Measurements from ENCODE around the gene SLC27A2.
A peak's percentile ranks its signal among the peaks of the same experiment; 100 is the strongest.

SLC27A2 gene

DNA sequence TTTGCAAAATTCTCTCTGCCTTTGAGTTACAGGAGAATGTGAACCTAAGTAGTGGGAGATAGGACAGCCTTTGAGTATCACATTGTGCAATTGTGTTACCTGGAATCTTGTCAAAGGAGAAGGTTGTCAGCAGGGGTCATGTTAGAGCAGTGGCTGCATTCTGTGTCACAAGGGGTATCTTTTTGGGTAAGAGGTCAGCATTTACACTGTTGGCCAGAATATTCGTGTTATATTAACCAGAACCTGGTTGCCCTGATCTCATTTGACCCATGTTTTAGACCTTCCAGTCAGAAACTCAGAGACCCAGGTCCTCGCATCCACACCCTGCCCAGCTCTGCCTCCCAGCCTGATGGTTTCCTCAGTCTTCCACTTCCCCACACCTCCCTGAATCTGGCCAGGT is 56.3 kb downstream of the SLC27A2 start:
- DNase-seq (ENCODE audit: low read depth in 2 of 2), result no peak

DNA sequence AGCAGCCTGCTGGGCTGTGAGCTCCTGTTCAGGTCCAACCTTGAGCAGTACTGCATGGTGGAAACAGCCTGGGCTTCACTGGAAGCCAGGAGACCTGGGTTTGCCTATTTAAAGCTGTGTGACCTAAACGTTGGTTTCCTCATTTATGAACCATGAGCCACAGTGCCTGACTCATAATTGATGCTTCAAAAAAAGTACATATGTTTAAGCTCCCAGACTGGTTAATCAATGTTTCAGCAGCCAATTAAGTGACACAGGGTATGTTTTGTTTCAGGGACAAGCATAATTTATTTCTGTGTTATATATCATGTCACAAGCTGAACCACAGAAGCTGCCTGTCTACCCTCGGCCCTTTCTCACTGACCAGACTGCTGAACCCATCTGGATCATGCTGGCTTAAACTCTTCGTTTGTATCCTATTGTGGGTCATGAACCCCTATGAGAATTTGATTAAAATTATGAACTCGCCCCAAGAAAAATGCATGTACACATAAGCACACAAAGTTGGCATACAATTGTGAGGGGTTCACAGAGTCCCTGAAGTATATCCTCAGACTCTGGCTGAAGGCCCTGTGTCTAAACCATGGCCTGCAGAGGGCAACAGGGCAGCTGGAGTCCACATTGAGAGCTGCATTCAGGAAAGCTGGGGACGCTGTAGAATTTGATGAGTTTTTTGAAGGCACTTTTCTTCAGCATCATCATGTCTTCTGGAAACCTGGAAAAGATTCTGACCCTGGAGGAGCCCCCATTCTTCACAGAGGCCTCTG is 59.9 kb downstream of the SLC27A2 start:
- DNase-seq (ENCODE audit: low read depth in 2 of 2), result no peak

DNA sequence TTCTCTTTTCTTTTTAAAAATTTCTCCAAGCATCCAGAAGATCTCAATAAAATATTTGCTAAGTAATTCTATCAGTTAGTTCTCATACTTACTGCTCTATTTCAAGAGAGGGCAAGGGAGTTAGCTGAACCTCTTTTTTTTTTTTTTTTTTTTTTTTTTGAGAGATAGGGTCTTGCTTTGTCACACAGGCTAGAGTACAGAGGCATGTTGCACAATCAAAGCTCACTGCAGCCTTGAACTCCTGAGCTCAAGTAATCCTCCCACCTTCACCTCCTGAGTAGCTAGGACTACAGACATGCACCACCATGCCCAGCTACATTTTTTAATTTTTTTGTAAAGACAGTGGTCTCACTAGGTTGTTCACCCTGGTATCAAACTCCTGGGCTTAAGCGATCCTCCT is 62.2 kb downstream of the SLC27A2 start:
- no peak for DNase-seq (ENCODE audit: low read depth in 2 of 2)

DNA sequence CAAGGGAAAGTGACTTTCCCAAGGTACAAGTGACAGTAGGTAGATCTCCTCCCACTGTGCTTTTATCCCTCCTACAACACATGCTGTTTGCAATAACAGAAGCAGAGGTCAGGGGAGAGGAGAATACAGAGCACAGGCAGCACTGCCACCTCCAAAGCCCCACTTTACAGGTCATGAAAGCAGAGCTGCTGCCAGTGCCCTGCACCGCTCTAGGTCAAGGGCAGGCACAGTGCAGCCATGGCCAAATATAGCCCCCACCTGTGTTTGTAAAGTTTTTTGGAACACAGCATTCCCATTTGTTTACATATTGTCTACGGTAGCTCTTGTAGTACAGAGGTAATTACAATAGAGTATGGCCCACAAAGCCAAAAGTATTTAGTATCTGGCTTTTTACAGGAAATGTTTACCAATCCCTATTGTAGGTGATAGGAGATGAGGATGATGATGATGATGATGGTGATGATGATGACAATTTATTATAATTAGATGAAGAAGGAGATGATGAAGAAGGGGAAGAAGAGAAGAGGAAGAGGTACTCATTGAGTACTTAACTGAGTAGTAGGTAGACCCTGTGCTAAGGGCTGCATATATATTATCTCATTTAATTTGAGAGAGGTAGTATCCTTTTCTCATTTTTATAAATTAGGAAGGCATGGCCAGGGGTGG is 63.1 kb downstream of the SLC27A2 start:
- no peak for DNase-seq (ENCODE audit: low read depth in 2 of 2)

DNA sequence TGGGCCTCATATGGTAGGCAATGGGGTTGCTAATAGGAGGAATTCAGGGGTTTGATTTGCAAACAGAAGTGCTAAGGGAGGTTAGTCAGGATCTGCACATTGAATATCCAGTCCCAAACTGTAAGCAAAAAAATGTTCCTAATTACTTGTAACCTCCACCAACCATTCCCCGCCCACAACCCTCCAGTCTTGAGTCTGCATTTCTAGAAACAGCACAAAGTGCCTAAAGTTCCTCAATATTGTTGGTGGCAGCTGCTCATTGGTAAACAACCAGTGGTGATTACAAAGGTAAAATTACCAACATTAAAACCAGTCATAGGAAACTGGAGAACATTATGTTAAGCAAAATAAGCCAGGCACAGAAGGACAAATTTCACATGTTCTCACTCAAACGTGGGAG is 64.6 kb downstream of the SLC27A2 start:
- DNase-seq (ENCODE audit: low read depth in 2 of 2), result no peak

DNA sequence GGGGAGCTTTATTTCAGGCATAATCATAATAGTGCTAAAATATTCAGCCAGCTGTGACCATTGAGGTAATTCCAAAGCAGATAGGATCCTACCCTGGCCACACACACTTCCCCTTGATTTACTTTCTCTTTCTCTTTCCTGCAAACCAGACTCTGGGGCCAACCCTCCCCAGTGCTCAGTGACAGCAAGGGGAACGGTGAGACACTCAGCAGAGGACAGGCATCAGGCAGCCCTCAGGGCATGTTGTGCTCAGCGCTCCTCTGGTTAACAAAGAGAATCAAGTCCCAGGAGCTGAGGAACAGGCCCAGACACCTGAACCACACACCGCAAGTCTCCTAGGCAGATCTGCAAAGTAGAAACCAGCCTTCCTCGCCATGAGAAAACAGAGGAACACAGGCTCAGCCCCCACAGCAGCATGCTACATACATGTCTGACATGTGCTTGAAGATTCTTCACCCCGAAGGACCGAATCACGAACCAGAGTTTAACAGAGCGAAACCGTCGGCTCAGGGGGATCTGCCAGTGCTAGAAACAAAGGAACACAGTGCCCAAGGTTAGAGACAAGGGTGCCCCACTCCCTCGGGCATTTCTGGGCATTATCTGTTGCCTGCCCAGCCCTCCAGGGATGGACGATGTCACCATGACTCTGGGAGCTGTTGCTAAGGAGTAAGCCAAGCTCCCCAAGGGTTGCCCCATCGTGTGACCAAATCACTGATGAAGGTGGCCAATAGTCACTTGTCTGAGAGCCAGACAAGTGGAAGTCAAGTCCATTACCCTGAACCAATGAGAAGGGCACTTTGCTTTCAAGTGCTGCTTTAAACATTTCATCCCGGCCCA is 66.0 kb downstream of the SLC27A2 start:
- DNase-seq (ENCODE audit: low read depth in 2 of 2), result no peak

DNA sequence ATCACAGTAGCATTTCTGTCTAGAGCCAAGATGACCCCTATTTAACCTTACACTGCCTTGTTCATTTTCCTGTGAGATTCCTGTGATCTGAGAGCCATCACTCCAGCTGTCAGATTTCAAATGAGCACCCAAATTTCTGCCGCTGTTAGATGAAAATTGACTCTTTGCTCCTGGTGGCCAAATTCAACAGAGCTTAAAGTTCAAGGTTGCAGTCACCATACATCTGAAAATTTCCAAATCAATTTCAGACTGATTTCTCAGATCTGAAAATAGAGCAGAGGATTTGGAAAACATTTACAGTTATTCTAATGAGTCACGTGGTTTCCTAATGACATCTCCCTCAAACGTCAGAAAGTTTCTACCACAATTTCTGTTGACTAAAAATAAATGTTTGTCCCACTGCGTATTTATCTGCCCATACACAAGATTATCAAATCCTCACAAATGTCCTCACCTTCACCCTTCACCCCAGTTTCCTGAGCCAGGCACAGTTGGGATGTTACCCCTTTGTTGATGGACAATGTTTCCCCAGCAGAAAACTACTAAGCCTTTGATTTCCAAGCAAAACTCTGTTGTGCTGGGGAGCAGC is 67.1 kb downstream of the SLC27A2 start:
- no peak for DNase-seq (ENCODE audit: low read depth in 2 of 2)

DNA sequence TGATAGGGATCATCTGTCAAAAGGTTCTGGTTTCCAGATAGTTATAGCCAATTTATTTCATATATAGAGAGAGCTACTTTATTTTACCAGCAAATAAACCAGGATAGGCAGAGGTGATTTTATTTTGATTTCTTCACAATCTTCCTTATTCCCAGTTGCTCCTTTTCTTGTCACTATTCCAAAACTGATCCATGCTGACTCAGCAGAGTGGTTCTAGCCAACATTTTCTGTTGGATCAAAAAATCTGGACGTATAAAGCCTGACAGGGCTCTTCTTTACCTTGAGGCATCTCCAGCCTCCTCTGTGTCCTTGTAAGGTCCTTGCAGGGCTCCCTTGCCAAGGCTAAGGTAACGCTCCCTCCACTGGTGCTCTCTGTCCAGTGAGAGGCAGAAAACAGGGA is 67.7 kb downstream of the SLC27A2 start:
- no peak for DNase-seq (ENCODE audit: low read depth in 2 of 2)

DNA sequence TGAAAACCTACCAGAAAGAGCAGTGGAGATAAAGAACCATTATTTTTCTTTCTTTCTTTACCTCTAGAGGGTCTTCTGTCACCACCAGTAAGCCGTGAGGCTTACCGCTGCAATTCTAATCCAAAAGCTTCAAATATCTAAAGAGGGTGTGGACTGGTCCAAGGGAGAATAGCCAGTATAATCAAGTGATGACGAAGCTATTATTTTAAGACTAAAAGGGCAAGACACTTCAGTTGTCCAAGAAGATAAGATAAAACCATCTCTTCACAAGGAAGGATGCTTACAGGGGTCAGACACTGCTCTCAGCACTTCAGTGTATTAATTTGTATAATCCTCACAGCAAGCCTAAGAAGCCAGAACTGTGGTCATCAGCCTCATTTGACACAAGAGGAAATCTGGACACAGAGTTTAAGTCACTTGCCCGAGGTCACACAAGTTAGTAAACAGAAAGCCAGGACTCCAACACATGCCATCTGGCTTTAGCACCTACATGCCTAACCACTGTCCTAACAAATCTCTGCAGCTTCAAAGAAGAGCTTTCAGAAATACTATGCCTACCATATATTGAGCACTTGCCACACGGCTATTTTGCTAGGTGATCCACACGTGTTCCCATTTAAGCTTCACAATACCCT is 68.9 kb downstream of the SLC27A2 start:
- no peak for DNase-seq (ENCODE audit: low read depth in 2 of 2)

DNA sequence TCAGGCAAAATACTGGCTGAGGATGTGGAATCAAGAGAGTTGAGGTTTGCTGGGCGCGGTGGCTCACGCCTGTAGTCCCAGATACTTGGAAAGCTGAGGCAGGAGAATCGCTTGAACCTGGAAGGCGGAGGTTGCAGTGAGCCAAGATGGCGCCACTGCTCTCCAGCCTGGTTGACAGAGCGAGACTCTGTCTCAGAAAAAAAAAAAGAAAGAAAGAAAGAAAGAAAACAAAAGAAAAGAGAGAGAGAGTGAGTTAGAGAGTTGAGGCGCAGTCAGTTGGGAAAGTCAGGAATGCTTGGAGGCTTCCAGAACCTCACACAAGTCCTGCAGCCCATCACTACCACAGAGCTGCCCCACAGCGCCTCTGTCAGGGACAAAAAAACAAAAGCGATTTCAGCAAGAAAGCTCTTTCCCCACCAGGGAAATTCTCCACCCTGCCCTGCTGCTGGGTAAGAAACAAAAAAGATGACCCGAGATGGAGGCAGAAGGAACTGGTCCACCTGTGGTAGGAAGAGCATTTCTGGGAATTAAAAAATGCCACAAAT is 69.7 kb downstream of the SLC27A2 start:
- no peak for DNase-seq (ENCODE audit: low read depth in 2 of 2)

DNA sequence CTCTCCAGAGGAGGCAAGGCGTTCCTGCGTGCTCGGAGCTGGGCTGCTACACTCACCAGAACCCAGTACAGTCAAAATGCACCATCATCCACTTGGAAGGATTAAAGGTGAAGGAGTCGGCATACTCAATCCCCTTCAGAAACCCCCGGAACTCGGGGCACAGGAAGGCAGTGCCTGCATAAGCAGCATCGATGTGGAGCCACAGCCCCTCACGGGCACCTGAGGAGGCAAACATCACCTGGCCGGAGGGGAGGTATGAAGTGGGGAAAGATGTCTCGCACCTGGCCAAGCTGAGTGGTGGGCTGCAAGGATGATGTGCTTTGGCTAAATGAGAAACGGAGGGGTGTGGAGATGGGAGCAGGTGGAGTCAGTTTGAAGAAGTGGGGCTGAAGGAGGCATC is 70.6 kb downstream of the SLC27A2 start:
- no peak for DNase-seq (ENCODE audit: low read depth in 2 of 2)

DNA sequence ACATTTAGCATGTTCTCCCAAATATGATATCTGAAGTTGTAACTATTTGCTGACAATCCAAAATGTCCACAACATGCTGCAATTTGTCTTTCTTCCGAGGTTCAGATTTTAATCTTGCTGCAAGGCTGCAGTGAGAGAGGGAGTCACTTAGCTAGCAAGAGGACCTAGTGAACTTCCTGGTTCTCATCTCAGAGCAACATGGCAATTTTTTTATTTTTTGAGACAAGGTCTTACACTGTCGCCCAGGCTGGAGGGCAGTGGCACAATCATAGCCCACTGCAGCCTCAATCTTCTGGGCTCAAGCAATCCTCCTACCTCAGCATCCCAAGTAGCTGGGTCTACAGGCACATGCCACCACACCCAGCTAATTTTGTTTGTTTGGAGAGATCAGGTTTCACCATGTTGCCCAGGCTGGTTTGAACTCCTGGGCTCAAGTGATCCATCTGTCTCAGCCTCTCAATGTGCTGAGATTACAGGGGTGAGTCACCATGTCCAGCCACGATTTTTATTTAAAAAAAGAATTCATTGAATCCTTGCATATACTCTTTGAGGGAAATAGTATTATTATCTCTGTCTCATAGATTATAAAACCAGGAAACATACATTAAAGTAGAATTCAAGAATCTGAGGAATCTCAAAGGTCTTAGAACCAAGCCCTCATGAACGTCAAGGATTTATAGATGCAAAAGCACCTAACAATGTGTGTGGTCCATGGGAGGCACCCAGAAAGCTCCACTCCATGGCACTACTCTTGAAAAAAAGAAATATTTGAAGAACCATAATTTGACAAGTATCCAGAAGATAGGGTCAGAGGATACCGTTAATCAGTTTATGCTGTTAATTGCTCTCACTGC is 74.4 kb downstream of the SLC27A2 start:
- DNase-seq (ENCODE audit: low read depth in 2 of 2), result no peak

DNA sequence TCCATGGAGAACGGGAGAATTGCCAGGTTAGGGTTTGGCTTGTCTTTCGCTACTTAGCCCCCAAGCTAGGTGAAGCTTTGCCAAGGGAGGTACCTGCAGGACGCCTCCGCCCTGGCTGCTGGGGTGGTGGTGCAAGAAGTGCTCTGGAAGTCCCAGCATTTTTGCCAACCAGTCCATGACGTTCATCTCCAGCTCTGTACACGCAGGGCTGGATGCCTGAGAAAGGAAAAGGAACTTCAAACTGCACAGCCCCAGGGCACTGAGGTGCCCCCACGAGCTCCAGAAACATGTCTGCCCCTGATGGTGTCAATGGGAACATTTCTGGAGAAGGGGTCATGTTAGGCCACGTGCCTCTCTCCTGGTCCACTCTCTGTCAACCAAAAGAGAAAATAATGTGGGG is 75.3 kb downstream of the SLC27A2 start:
- DNase-seq (ENCODE audit: low read depth in 2 of 2), result no peak

DNA sequence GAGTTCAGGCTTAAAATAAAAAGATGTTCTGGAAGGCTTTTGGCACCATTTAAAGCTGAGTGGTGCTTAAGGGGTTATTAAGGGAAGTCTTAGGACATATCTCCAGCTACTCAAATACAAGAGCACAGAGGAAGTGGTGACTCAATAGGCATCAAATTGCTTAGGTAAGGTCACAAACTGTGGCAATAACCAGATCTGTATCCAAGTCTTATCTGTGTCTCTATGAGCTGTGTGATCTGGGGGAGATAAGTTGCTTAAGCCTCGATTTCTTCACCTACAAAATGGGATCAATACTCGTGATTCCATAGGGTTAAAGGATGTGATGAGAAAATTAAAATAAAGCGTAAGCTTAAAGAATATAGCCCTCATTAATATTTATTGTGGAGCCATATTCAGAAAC is 75.9 kb downstream of the SLC27A2 start:
- DNase-seq (ENCODE audit: low read depth in 2 of 2), result no peak

DNA sequence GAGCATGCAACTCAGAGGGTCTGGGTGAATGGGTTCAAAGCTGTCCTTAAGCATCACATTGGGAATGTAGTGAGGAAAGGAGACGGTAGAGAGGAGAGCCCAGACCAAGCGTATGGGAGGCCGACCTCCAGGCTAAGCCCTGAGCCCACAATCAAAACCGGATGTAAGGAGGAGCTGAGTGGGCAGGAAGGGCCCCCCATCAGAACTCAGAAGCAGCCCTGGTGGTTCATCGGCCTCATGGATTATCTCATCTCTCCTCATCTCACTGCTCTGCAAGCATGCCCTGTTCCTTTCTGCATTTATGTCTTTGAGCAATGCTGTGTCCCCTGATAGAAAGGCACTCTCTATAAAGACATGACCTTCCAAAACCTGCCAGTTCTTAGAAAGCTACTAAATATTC is 77.3 kb downstream of the SLC27A2 start:
- no peak for DNase-seq (ENCODE audit: low read depth in 2 of 2)

DNA sequence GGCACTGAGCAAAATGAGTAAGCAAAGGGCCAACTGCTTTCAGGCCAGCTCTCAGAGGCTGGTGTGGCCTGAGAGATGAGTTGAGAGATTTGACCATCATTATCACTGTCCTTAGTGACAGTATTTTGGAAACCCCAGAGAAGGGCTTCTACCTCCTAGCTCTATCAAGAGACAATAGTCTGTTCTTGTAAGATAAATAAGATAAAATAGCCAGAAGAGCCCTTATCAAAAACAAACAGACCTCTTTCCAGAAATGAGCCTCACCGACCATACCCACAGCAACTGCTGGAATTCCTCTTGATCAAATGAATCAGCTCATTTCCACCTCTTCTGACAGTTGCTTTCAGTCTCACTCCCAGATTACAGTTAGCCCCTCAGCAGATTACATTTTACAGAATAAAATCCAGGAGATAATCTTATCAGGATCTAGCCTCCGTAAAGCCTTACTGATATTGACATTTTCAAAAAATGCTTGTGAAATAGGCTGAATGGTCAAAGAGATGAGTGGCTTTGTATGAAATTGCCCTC is 79.0 kb downstream of the SLC27A2 start:
- DNase-seq (ENCODE audit: low read depth in 2 of 2), result no peak

DNA sequence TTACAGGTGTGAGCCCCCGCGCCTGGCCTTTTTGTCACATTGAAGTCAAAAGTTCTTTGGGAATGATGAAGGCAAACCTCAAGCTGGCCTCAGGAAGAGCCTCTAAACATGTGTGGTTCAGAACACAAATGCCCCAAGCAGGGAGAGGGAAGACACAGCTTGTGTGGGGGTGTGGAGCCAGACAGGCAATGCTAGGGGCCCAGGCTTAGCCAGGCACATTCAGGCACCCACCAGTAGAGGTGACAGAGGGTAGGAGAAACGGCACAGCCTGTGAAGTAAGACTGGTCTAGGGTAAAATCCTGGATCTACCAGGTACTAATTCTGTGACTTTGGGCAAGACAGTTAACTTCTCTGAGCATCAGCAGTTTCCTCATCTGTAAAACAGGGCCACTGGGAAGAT is 80.0 kb downstream of the SLC27A2 start:
- no peak for DNase-seq (ENCODE audit: low read depth in 2 of 2)

DNA sequence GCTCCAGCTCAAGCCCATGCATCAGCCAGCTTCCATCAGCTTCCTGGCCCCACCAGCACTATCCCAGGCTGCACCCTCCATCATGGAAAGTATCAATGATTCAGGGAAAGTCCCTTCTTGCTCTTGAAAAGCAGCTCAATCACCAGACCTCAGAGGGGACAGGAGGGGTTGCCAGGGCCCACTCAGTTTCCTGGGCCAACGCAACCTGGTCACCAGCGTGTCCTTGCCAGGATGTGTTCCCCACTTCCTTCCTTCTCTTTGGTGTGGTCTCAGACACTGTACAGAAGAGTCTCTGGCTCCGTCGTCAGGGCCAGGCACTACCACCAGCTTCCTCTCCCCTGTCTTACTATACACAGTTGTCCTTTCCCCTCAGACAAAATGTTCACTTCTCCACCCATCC is 80.5 kb downstream of the SLC27A2 start:
- peak in 1 of 2 donors; percentile 12 for DNase-seq (ENCODE audit: low read depth in 2 of 2)

DNA sequence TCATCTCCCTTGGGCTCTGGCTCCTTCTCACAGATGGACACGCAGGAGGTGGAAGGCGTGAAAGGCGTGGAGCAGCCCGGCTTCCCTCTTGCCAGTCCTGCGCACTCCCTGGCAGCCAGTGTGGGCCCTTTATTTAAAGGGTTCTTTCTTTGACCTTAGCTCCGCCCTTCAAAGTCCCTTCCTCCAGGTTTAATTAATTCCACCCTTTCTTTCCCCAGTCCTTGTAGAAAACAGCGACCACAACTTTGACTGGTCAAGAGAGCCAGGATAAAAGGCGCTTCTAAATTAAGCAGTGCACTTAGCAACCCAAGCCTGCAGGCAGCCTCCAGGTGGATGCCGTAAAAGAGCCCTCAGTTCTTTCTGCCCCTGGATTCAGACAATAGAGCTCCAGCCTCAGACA is 83.6 kb downstream of the SLC27A2 start, which contains the start of gene HDC:
TSS of gene HDC (minus strand) at position 107 of the 400 bp plus-strand sequence. CDS start at position 4, 103 bp downstream.
- DNase-seq (ENCODE audit: low read depth in 2 of 2), result no peak

DNA sequence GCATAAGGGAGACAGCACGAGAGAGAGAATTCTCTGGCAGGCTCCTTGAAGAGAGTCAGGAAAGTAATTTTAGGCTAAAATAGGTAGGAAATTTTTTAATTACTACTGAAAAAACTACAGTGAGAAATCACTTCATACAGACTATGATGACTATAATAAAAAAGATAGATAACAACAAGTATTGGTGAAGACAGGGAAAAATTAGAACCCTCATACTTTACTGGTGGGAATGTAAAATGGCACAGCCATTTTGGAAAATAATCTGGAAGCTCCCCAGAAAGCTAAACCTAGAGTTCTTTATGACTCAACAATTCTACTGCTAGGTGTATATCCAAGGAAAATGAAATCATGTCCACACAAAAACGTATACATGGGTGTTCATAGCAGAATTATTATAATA is 85.6 kb downstream of the SLC27A2 start:
- no peak for DNase-seq (ENCODE audit: low read depth in 2 of 2)

All from stimulated activated CD4-positive, alpha-beta T cell treated with anti-CD3 and anti-CD28 coated beads, Interleukin-1b, Interleukin-23, amount 100 ng/mL, for 4 hours (primary cell).